Iris pigment epithelial cell (primary cell): ENCODE data around the gene TCF12.
"Not testable (repeated sequence)": the region's sequence is repeated elsewhere in the genome, so short reads cannot be mapped to it uniquely, and the experiment has no call there.

Source experiments
- DNase-seq: peaks from one replicate; pipeline ENCODE4 v3.0.0-alpha.2; 2011; ENCODE audit warnings: low read depth

Gene TCF12

GRCh38 chr15:57094321-57095257, 176.1 kb downstream of the TCF12 start:
- DNase-seq = no peak

GRCh38 chr15:57095896-57096295, 177.5 kb downstream of the TCF12 start:
- DNase-seq = no peak

GRCh38 chr15:57097246-57097645, 178.8 kb downstream of the TCF12 start:
- no peak for DNase-seq

- DNase-seq = not testable (repeated sequence)
These were observed 179.6 kb downstream of the TCF12 start for GRCh38 chr15:57097919-57098543.

GRCh38 chr15:57098896-57099295, 180.5 kb downstream of the TCF12 start:
- DNase-seq = no peak

GRCh38 chr15:57100136-57100539, 181.7 kb downstream of the TCF12 start:
- DNase-seq = no peak

GRCh38 chr15:57102858-57103257, 184.4 kb downstream of the TCF12 start:
- DNase-seq = no peak

- no peak for DNase-seq
These were observed 189.9 kb downstream of the TCF12 start for GRCh38 chr15:57108296-57108695.

- DNase-seq = no peak
These were observed 190.6 kb downstream of the TCF12 start for GRCh38 chr15:57109005-57109404.

- no peak for DNase-seq
These were observed 192.6 kb downstream of the TCF12 start for GRCh38 chr15:57111002-57111401.

- peak; percentile 31 for DNase-seq
These were observed 193.7 kb downstream of the TCF12 start for GRCh38 chr15:57112178-57112577.

- peak; percentile 88 for DNase-seq
These were observed 195.6 kb downstream of the TCF12 start for GRCh38 chr15:57114070-57114469.

GRCh38 chr15:57118013-57118799, 199.8 kb downstream of the TCF12 start:
- peak; percentile 60 for DNase-seq

GRCh38 chr15:57122080-57122840, 203.8 kb downstream of the TCF12 start:
- DNase-seq = no peak

- DNase-seq = no peak
These were observed 205.6 kb downstream of the TCF12 start for GRCh38 chr15:57124036-57124435.

GRCh38 chr15:57129064-57129463, 210.6 kb downstream of the TCF12 start:
- DNase-seq = no peak

- DNase-seq = no peak
These were observed 212.5 kb downstream of the TCF12 start for GRCh38 chr15:57130956-57131355.

- DNase-seq = peak; percentile 41
These were observed 214.9 kb downstream of the TCF12 start for GRCh38 chr15:57133127-57133968.

GRCh38 chr15:57134071-57134605, 215.7 kb downstream of the TCF12 start:
- no peak for DNase-seq

- DNase-seq = no peak
These were observed 216.4 kb downstream of the TCF12 start for GRCh38 chr15:57134851-57135250.

- no peak for DNase-seq
These were observed 217.4 kb downstream of the TCF12 start for GRCh38 chr15:57135800-57136199.
